Retinal pigment epithelial cell (primary cell): Measurements from ENCODE around the gene XYLT1.

Source experiments
- DNase-seq: peaks from one replicate; pipeline ENCODE4 v3.0.0-alpha.2; 2010; ENCODE audit warnings: low read depth
- H3K4me3 ChIP-seq: 2 replicates; pipeline ENCODE4 v1.5.1; 2011; ENCODE audit warnings: mild to moderate bottlenecking, low read length, control low read depth, moderate library complexity
- CTCF ChIP-seq: conservative IDR thresholded peaks from 2 replicates; pipeline ENCODE4 v1.5.1; 2011; ENCODE audit warnings: low read depth, low read length, control low read depth, inconsistent platforms

Gene XYLT1

GRCh38 chr16:17370731-17371285 lies 100.0 kb downstream of the XYLT1 start:
- TF ChIP-seq CTCF = no peak
- no peak for DNase-seq

GRCh38 chr16:17370223-17370707 lies 100.5 kb downstream of the XYLT1 start:
- H3K4me3 ChIP-seq = no peak overlapping the region
- TF ChIP-seq CTCF = no peak
- no peak for DNase-seq

More at GRCh38 chr16:17370731-17371285, 100.0 kb downstream of the XYLT1 start:
- H3K4me3 ChIP-seq = no peak overlapping the region

DNA sequence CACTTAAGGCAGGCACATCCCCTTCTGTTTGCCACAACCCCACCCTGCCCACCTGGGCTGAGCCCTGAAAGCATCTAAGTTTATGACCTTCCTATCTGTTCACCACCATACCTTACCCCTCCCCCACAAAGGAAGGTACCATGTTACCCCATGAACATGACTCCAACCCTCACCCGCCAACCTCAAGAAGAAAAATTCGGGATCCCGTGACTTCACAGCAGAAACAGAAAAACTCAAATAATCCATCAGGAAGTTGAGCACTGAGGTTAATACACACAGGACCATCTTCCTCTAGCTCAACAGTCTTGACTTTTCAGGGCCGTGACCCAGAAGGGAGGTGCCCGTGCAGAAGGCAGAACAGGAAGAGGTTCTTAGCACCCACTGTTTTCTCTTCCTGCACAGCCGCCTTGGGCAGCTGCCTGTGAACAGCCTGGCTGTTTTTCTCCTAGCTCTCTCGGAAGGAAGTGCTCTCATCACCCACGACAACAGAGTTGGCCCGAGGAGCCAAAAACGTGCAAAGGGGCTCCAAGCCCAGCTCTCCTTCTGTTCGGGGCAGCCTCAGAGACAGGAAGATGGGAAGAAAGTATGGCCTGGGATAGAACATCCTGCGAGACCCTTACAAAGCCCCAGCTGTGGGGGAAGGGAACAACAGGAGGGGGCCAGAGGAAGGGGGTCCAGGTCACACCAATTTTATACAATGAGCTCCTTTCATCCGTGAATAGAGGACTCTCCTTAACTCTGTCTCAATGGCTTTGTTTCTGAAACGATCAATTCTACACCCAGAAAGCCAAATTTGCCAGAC lies 101.1 kb downstream of the XYLT1 start:
- no peak overlapping the region for H3K4me3 ChIP-seq
- DNase-seq = no peak
- TF ChIP-seq CTCF = no peak

- TF ChIP-seq CTCF = no peak
- no peak for DNase-seq
- H3K4me3 ChIP-seq = no peak overlapping the region
Observed at GRCh38 chr16:17368951-17369350, 101.8 kb downstream of the XYLT1 start.

- H3K4me3 ChIP-seq = no peak overlapping the region
- TF ChIP-seq CTCF = no peak
Observed at GRCh38 chr16:17368446-17368845, 102.3 kb downstream of the XYLT1 start.

DNA sequence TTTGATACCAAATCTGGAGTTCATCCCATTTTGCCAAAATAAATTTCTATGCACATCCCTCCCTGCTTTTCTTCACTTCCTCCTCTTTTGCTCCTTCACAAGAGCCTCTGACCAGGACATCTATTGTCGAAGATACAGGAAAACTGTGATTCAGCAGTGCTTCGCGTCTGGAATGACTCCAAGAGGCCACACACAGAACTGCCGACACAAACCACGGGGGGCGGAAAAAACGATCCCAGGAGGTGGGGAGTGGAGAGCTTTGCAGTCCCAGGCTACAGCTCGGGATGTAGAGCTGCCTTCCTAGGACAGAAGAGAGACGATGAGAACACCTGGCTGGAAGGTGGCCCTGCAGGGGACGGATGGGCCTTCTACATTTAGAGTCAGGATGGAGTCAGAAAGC lies 102.8 kb downstream of the XYLT1 start:
- no peak for DNase-seq

More at GRCh38 chr16:17368446-17368845, 102.3 kb downstream of the XYLT1 start:
- DNase-seq = no peak

More for the DNA sequence above, 102.8 kb downstream of the XYLT1 start:
- no peak for TF ChIP-seq CTCF
- H3K4me3 ChIP-seq = no peak overlapping the region
